K562 (cell line): ENCODE data around the gene KRT28. TPM values are rescaled to one million over a fixed set of nuclear protein-coding genes. Genes with fewer than 3 reads are reported as not detected.
A peak's percentile ranks its signal among the peaks of the same experiment; 100 is the strongest.

Experiments used
- CXXC5 ChIP-seq: fragments of 250-450 bp; sonication (Bioruptor Pico); IDR thresholded peaks from 2 replicates; pipeline ENCODE4 v1.8.0; 2022; ENCODE audit warnings: inconsistent platforms, mild to moderate bottlenecking, moderate library complexity
- ETV5 ChIP-seq: sonication (generic); formaldehyde crosslinking; IDR thresholded peaks from 2 replicates; pipeline ENCODE4 v1.4.0; 2020; ENCODE audit warnings: low read depth, mild to moderate bottlenecking, missing genetic modification reagents
- FOS ChIP-seq: IDR thresholded peaks from 3 replicates; pipeline ENCODE4 v1.6.1; 2011; ENCODE audit not compliant: insufficient read length; ENCODE audit errors: extremely low read depth
- HLTF ChIP-seq: fragments of 450-650 bp; IDR thresholded peaks from 2 replicates; pipeline ENCODE4 v1.6.1; 2016
- HMG20B ChIP-seq: fragments of 250-450 bp; sonication (Bioruptor Pico); IDR thresholded peaks from 2 replicates; pipeline ENCODE4 v1.5.0; 2021; ENCODE audit warnings: mild to moderate bottlenecking
- KDM1A ChIP-seq, 2 experiments: fragments of 450-650 bp; IDR thresholded peaks; 2 replicates each; pipeline ENCODE4 v1.6.1; 2016; ENCODE audit warnings: mild to moderate bottlenecking in 2 of 2
- MAFG ChIP-seq: fragments of 450-650 bp; conservative IDR thresholded peaks from 2 replicates; pipeline ENCODE4 v1.6.1; 2016; ENCODE audit warnings: missing genetic modification characterization, missing compliant biosample characterization
- NONO ChIP-seq, 2 experiments: fragments of 200-400 bp in 1 of 2; fragments of 450-650 bp in 1 of 2; formaldehyde crosslinking in 1 of 2; IDR thresholded peaks; 2 replicates each; pipeline ENCODE4 v1.6.1; 2017; ENCODE audit warnings: low read depth in 2 of 2, mild to moderate bottlenecking in 2 of 2, moderate library complexity in 2 of 2, low read length in 1 of 2
- PTRF ChIP-seq: fragments of 450-650 bp; IDR thresholded peaks from 2 replicates; pipeline ENCODE4 v1.6.1; 2016; ENCODE audit warnings: mild to moderate bottlenecking, missing genetic modification characterization, missing compliant biosample characterization
- SMARCA4 ChIP-seq: fragments of 450-650 bp; IDR thresholded peaks from 2 replicates; pipeline ENCODE4 v1.6.1; 2016
- SMC3 ChIP-seq: conservative IDR thresholded peaks from 2 replicates; pipeline ENCODE4 v1.6.1; 2011; ENCODE audit warnings: low read depth, low read length, improper control_type of control experiment; ENCODE audit not compliant: insufficient read depth
- TAF9B ChIP-seq: fragments of 450-650 bp; IDR thresholded peaks from 2 replicates; pipeline ENCODE4 v1.6.1; 2018; ENCODE audit warnings: mild to moderate bottlenecking; ENCODE audit not compliant: partially characterized antibody
- TBP ChIP-seq: optimal IDR thresholded peaks from 2 replicates; pipeline ENCODE3; 2011; ENCODE audit warnings: low read depth, low read length, improper control_type of control experiment
- TEAD1 ChIP-seq, 2 experiments: fragments of 450-650 bp in 1 of 2; sonication (generic) in 1 of 2; formaldehyde crosslinking; IDR thresholded peaks; 2 replicates each; pipeline versions ENCODE4 v1.4.0 to v1.8.0; 2020 to 2022; ENCODE audit warnings: mild to moderate bottlenecking in 2 of 2, missing genetic modification reagents in 1 of 2
- VEZF1 ChIP-seq: fragments of 200-800 bp; sonication (Bioruptor generic); IDR thresholded peaks from 2 replicates; pipeline ENCODE4 v1.6.1; 2017; ENCODE audit warnings: missing genetic modification characterization, missing compliant biosample characterization
- ZNF24 ChIP-seq: fragments of 450-650 bp; IDR thresholded peaks from 2 replicates; pipeline ENCODE4 v1.6.1; 2016
- ZNF263 ChIP-seq: sonication (generic); formaldehyde crosslinking; IDR thresholded peaks from 2 replicates; pipeline ENCODE4 v1.8.0; 2022; ENCODE audit warnings: mild to moderate bottlenecking, missing genetic modification reagents, borderline replicate concordance
- ZNF318 ChIP-seq, 2 experiments: fragments of 450-650 bp; IDR thresholded peaks; 2 replicates each; pipeline ENCODE4 v1.6.1; 2016; ENCODE audit warnings: mild to moderate bottlenecking in 2 of 2, borderline replicate concordance in 1 of 2, low read depth in 1 of 2, moderate library complexity in 1 of 2
- polyA plus RNA-seq, 8 experiments: library from polyadenylated mRNA; depleted of rRNA in 4 of 8; stranded (reverse) in 5 of 8; unstranded in 3 of 8; fragments of >200 nt; fragmentation: Nextera tagmentation in 2 of 8; fragmentation: Illumina TruSeq in 1 of 8; extraction: Ambion mirVana in 2 of 8; extraction: Trizol in 1 of 8; gene quantifications; 2 replicates each; pipeline versions ENCODE4 v1.2.1 to v1.2.3, GENCODE V29; 2011 to 2014; ENCODE audit warnings: inconsistent platforms in 1 of 8, missing spikeins in 1 of 8
- total RNA-seq, 7 experiments: library from RNA; depleted of rRNA in 6 of 7; stranded (reverse); fragments of >200 nt in 6 of 7; fragmentation: Illumina TruSeq in 2 of 7; extraction: Trizol in 2 of 7; gene quantifications; 2 replicates each; pipeline versions ENCODE4 v1.2.1 to v1.2.3, GENCODE V29; 2011 to 2021; ENCODE audit warnings: low replicate concordance in 1 of 7

The KRT28 gene
- total and polyA plus RNA-seq, 9 of the 15 experiments (the other 6 are each of a cell fraction or from before 2014, with no cell fraction given) = not detected

- TF ChIP-seq ZNF318 (IDR thresholded peaks at IDR 0.05; ENCODE audit: borderline replicate concordance in 1 of 2, low read depth in 1 of 2) (0 out of 4 replicates have a peak, but pooled peaks of 1 of the 2 experiments have one; percentile 18), FOS (no peak), MAFG (tag) (no peak), SMARCA4 (peak; percentile 66; the same call in 1 of the 2 replicates), TAF9B (peak; percentile 70), NONO (IDR thresholded peaks at IDR 0.05; ENCODE audit: low read depth in 2 of 2, low read length in 1 of 2) (peak in 1 of 2 experiments; percentile 82; a peak in 2 of 4 replicates), VEZF1 (CRISPR knock-in tag) (0 out of 2 replicates have a peak, but pooled peaks have one; percentile 28), TEAD1 (CRISPR knock-in tag; IDR thresholded peaks at IDR 0.05) (0 out of 4 replicates have a peak, but pooled peaks of 1 of the 2 experiments have one; percentile 21), ZNF24 (no peak; the same call in 1 of the 2 replicates), CXXC5 (CRISPR knock-in tag) (peak; percentile 69), ZNF263 (no peak), KDM1A (IDR thresholded peaks at IDR 0.05) (no peak), HMG20B (CRISPR knock-in tag) (no peak), SMC3 (no peak), ETV5 (CRISPR knock-in tag) (peak; percentile 40; the same call in 1 of the 2 replicates), TBP (peak; percentile 70), PTRF (tag) (0 out of 2 replicates have a peak, but pooled peaks have one; percentile 48), HLTF (no peak)
These were observed 19.2 kb upstream of the KRT28 start (continued) for GRCh38 chr17:40818733-40819527.
